HG03469 (cell line): ENCODE results near the gene MTHFD2L.
A peak's percentile ranks its signal among the peaks of the same experiment; 100 is the strongest.
"Not testable (repeated sequence)": the region's sequence is repeated elsewhere in the genome, so short reads cannot be mapped to it uniquely, and the experiment has no call there.

Experiments used
- ATAC-seq: cut with Tn5 transposase; IDR thresholded peaks from one replicate; pipeline ENCODE4 v1.9.1; 2021; ENCODE audit warnings: mild to moderate bottlenecking, moderate library complexity, moderate number of reproducible peaks; ENCODE audit not compliant: unreplicated experiment

The MTHFD2L gene

GRCh38 chr4:74132188-74132587, 25.7 kb upstream of the MTHFD2L start:
- not testable (repeated sequence) for ATAC-seq

- no peak for ATAC-seq
Measured at GRCh38 chr4:74132944-74133343, 25.0 kb upstream of the MTHFD2L start.

DNA sequence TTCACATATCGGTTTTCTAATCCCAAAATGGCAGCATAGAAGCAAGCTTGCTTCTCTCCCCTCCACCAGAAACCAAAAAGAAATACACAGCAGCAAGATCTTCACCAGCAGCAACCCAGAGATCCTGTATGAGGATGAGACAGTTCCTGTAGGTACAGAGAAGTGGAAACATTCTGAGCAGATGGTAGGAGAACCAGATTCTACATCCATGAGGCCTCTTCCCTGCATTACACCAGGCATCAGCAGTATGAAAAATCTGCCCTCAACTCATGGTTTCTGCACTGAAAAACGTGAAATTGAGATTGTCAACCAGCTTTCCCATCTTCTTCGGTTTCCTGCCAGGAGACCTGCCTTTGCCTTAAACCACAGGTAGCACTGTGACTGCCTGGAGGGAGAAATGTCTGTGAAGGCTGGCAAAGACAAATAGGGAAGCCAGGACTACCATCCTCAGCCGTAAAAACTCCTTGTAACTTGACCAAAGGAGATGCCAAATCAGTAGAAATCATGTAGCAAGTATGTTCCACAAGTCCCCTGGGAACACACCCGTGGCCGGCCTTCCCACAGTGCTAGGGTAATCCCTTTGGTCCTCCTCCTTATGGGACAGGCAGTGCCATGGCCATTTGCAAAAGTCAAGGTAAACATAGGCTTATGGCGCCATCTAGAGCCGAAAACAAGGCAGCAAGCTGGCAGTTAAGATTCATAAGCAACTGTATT, 24.0 kb upstream of the MTHFD2L start:
- peak; percentile 65 for ATAC-seq

DNA sequence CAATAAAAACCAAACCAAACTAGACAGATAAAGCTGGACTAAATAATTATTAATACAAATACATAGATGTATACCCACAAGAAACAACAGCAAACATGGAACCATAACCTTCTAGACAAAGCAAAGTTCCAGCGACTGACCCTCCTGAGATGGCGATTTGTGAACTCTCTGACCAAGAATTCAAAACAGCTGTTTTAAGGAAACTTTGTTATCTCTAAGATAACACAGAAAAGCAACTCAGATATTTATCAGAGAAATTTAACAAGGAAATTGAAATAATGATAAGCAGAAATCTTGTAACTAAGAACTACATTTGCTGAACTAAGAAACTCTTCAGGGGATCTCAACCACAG, 23.4 kb upstream of the MTHFD2L start:
- no peak for ATAC-seq

DNA sequence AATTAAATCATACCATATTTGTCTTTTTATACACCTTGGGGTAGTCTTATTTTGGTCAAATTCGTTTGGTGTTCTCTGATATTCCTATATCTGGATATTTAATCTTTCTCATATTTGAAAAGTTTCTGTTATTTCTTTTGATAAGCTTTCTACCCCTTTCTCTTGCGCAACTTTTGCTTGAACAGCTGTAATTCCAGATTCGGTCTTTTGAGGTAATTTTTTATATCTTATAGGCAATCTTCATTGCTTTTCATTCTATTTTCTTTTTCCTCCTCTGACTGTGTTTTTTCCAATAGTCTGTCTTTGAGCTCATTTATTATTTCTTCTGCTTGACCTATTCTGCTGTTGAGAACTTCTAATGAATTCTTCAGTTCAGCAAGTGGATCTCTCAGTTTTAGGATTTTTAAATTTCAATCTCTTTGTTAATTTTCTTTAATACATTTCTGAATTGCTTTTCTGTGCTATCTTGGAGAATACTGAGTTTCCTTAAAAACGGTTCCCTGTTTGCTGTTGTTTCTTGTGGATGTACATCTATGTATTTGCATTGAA, 11.3 kb upstream of the MTHFD2L start:
- no peak for ATAC-seq

DNA sequence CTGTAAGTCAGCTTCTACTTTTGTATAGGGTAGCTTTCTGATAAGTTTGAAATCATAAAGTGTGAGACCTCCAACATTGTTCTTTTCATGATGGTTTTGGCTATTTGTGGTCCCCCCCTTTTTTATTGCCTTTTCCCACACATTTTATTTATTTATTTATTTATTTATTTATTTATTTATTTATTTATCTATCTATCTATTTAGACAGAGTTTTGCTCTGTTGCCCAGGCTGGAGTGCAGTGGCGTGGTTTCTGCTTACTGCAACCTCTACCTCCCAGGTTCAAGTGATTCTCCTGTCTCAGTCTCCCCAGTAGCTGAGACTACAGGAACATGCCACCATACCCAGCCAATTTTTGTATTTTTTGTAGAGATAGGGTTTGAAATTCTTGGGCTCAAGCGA, 9.7 kb upstream of the MTHFD2L start:
- ATAC-seq, result no peak

GRCh38 chr4:74152836-74153235, 5.1 kb upstream of the MTHFD2L start:
- ATAC-seq, result no peak

- no peak for ATAC-seq
Measured at GRCh38 chr4:74156521-74156920, 1.4 kb upstream of the MTHFD2L start.

GRCh38 chr4:74157154-74157553, 764 bp upstream of the MTHFD2L start:
- no peak for ATAC-seq

DNA sequence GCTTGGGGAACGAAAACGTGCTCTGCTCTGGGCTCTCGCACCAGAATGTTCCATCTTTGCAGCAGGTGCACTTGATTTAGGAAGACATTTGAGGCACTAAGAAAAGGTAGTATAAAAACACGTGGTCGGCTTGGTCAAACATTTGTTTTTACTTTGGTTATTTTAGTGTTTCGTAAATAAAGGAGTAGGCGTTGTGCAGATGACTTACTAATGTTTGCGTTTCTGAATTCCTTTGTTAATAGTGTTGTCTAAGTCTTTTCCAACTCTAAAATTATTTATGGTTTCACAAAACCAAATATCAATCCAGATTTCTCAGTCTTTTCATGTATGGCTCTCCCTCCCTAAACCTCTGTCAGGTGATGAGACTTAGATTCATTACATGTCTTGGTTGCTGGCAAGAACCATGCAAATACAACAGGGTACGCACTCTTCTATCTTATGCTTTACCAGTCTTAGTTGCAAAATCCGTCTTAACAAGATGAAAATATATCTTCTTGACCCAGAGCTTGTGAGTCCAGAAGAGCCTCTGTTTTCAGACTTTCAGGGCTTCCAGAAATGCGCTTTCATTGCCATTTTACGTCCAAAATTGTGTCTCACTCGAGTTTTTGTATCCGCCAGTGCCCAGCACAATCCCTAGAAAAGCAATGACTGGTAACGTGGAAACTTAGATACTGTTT, 686 bp downstream of the MTHFD2L start:
- ATAC-seq, result no peak

DNA sequence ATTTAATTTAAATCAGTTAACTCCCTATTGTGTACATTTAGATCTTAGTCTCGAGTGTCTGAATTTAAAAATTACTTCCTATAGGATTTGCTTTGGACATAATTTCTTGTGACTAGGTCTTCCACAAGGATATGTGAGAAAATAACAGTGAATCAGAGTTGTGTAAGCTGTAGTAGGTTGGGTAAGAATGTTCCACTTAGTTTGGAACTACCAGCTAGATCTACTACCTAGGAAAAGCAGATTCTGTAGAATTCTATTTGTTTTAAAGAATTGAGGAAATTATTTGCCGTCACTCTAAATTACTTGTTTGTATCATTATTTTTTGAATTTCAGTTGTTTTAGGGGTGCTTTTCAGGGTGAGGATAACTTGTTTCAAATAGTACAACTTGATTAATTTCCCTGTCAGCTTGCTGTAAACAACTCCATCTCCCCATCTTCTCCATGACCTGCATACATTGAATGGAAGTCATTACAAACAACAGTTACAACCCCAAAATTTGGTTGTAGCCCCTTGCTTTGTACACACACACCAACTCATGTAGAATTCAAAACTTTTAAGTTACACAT, 1.3 kb downstream of the MTHFD2L start:
- ATAC-seq, result no peak

DNA sequence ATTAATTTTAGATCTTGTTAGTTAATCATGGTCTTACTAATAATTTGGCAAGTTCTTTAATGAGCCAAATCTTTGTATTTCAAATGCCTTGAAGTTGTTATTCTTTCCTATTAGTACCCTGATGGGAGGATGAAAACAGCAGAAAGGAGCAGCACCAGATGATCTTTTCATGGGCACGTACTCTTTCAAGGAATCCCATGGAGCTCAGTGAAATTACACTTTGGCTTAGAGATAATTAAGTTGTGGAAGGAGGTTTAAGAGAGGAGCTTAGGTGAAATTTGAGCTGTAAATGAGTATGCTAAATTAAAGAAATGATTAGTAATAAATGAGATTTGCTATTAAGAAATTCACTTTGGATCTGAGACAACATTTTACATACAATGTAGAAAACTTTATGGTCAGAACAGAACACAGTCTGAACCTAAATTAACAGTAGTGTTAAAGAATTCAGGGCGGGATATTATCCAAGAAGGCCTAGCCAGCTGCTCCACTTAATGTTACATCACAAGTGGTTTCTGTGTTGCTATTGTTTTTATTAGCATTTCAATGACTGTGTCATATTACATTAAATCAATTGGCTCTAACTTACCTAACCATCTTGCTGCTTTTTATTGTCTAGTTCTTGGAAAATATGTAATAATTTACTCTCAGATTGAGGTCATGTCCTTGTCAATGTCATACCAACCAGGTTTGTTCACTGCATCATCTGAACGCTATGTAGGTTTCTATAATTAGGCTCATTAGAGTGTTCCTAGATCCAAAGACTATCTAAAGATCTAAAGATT, 3.9 kb downstream of the MTHFD2L start:
- ATAC-seq, result no peak

GRCh38 chr4:74166135-74166534, 8.2 kb downstream of the MTHFD2L start:
- ATAC-seq, result no peak

GRCh38 chr4:74166818-74167217, 8.9 kb downstream of the MTHFD2L start:
- ATAC-seq, result no peak

DNA sequence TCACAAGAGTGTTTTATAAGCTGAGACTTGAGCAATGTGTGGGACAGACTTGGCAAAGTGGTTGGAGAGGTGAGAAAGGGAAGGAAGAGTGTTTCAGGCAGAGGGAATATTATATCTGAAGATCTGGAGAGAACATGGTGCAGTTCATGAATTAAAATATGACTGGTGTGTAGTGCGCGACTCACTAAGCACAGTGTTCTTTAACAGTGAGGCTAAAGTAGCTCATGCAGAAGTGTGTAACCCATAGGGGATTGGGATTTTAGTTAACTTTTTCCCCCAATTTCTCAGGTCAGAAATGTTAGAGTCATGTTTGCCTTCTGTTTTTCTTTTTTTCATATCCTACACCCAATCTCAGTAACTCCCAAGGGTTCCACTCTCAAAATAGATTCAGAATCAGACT, 9.7 kb downstream of the MTHFD2L start:
- ATAC-seq, result no peak

DNA sequence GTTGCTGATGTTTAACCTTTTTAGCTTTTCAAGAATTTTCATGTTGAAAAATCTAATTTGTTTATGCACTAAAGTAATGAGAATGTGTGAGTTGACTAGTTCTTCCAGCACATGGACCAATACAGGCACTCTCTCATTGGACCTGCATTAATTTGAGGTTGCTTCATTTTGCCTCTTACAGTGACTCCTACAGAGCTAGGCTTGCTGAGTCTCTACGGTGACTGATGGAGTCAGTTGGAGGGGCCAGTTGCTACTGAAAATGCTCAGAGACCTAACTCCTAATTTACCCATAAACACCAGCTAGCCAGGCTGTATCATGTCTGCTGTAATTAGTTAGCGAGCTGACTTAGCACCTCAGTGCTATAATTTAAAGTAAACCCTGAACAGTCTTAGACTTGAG, 10.9 kb downstream of the MTHFD2L start:
- no peak for ATAC-seq

- no peak for ATAC-seq
Measured at GRCh38 chr4:74173321-74173720, 15.4 kb downstream of the MTHFD2L start.

DNA sequence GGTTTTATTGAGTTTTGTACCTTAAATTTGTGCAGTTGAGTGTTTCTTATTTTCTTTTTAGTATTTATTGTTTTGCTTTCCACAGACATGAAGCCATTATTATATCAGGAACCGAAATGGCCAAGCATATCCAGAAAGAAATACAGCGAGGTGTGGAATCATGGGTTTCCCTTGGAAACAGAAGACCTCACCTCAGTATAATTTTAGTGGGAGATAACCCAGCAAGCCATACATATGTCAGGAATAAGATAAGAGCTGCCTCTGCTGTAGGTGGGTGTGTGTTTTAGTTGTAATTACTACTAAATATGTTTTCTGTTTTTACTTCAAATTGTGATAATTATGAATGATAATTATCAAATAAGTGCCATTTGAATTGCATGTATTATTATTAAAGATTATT, 16.5 kb downstream of the MTHFD2L start:
- ATAC-seq, result no peak

GRCh38 chr4:74174941-74175340, 17.0 kb downstream of the MTHFD2L start:
- ATAC-seq, result no peak

DNA sequence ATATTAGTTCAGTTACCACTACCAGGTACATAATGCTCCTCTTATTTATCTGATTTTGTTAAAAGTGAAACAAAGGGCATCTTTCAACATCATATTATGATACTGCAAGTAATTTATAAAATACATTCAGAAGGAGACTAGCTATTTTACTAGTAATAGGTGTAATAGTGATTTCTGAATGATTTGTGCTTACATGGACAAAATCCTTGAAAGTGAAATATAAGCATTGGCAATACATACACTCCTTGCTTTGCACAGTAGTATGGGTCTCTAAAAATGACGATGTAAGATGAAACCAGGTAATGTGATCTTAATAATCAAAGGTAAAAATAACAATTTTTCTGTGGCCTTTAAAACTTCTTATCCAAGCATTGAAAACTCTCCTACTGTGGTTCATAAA, 17.5 kb downstream of the MTHFD2L start:
- no peak for ATAC-seq

- no peak for ATAC-seq
Measured at GRCh38 chr4:74178798-74179197, 20.9 kb downstream of the MTHFD2L start.
